PC-9 (cell line): Measurements from ENCODE around the gene ATG9A. TPM values are rescaled to one million over a fixed set of nuclear protein-coding genes. Genes with fewer than 3 reads are reported as not detected.

Source experiments
- BruUV-seq: library from RNA; stranded (reverse); fragments of 400-500 nt; replicated peaks from 2 replicates; lab custom pipeline; 2021; lab: Mats Ljungman, UMichigan
- CTCF ChIA-PET: fragments of 300-600 bp; sonication (Branson Sonifier 250); formaldehyde crosslinking; loops from one replicate; lab custom pipeline; 2022; ENCODE audit warnings: antibody characterized with exemption; lab: Charles Lee
- POLR2A ChIA-PET: fragments of 300-600 bp; sonication (Branson Sonifier 250); formaldehyde crosslinking; loops from one replicate; lab custom pipeline; 2022; ENCODE audit warnings: antibody characterized with exemption; ENCODE audit not compliant: unreplicated experiment; lab: Charles Lee
- DNase-seq, 2 experiments: peaks; one replicate each; pipeline versions ENCODE4 v3.0.0 to v3.0.0-alpha.2; 2015 to 2022; ENCODE audit warnings: mixed read lengths in 1 of 2
- H2AFZ ChIP-seq: fragments of 200-600 bp; sonication (generic); 2 replicates; pipeline ENCODE4 v1.8.1; 2017; ENCODE audit warnings: antibody characterized with exemption
- H3F3A ChIP-seq: fragments of 200-600 bp; sonication (generic); 2 replicates; pipeline ENCODE4 v1.8.1; 2017; ENCODE audit warnings: antibody characterized with exemption, mild to moderate bottlenecking, low read depth; ENCODE audit not compliant: insufficient read depth
- H3K27ac ChIP-seq: fragments of 200-600 bp; sonication (generic); 2 replicates; pipeline ENCODE4 v1.6.1; 2016; ENCODE audit warnings: mixed run types
- H3K27me3 ChIP-seq: fragments of 200-600 bp; sonication (generic); 2 replicates; pipeline ENCODE4 v1.6.1; 2016; ENCODE audit warnings: low read depth, mixed run types; ENCODE audit not compliant: insufficient read depth
- H3K36me3 ChIP-seq: fragments of 200-600 bp; sonication (generic); 2 replicates; pipeline ENCODE4 v1.6.1; 2016; ENCODE audit warnings: low read depth, mixed run types
- H3K4me1 ChIP-seq: fragments of 200-600 bp; sonication (generic); replicated peaks from 2 replicates; pipeline ENCODE4 v1.6.1; 2016; ENCODE audit warnings: mixed run types; ENCODE audit not compliant: insufficient read depth
- H3K4me2 ChIP-seq: fragments of 200-600 bp; sonication (generic); 2 replicates; pipeline ENCODE4 v1.6.1; 2017; ENCODE audit warnings: mixed run types
- H3K4me3 ChIP-seq: fragments of 200-600 bp; sonication (generic); 2 replicates; pipeline ENCODE4 v1.6.1; 2016; ENCODE audit warnings: mixed run types
- H3K79me2 ChIP-seq: fragments of 200-600 bp; sonication (generic); 2 replicates; pipeline ENCODE4 v1.6.1; 2017; ENCODE audit warnings: low read depth, mixed run types
- H3K9me2 ChIP-seq: fragments of 200-600 bp; sonication (generic); 2 replicates; pipeline ENCODE4 v1.8.1; 2017; ENCODE audit warnings: mild to moderate bottlenecking; ENCODE audit not compliant: insufficient read depth
- H3K9me3 ChIP-seq: fragments of 200-600 bp; sonication (generic); 2 replicates; pipeline ENCODE4 v1.8.1; 2016; ENCODE audit warnings: low read depth; ENCODE audit not compliant: insufficient read depth
- H4K20me1 ChIP-seq: fragments of 200-600 bp; sonication (generic); 2 replicates; pipeline ENCODE4 v1.8.1; 2017; ENCODE audit not compliant: insufficient read depth
- CTCF ChIP-seq: fragments of 200-600 bp; sonication (generic); conservative IDR thresholded peaks from 2 replicates; pipeline ENCODE4 v1.6.1; 2017; ENCODE audit warnings: mixed run types, antibody characterized with exemption, mild to moderate bottlenecking, moderate library complexity
- EZH2 ChIP-seq: fragments of 200-600 bp; sonication (generic); IDR thresholded peaks from 2 replicates; pipeline ENCODE4 v1.8.0; 2017; ENCODE audit warnings: antibody characterized with exemption, low read depth
- intact Hi-C: fragments of 100-400 bp; cut with micrococcal nuclease; formaldehyde crosslinking; loops from one replicate; pipeline ENCODE4 v1.10.0; 2022; ENCODE audit not compliant: unreplicated experiment
- total RNA-seq: library from RNA; stranded (reverse); gene quantifications from 2 replicates; pipeline ENCODE4 v1.2.3, GENCODE V29; 2021

ATG9A gene
- total RNA-seq, 1 experiment from 2014 or later = 56.0 TPM

- no peak for TF ChIP-seq EZH2
- TF ChIP-seq CTCF = no peak
- Histone ChIP-seq H3K36me3 (no peaks in the 10 kb centered on the region), H3F3A (no peaks in the 10 kb centered on the region), H3K4me2 (no peak overlapping the region), H3K9me2 (no peaks in the 10 kb centered on the region), H3K9me3 (no peaks in the 10 kb centered on the region), H4K20me1 (no peaks in the 10 kb centered on the region), H3K4me3 (no peak overlapping the region), H2AFZ (no peak overlapping the region), H3K79me2 (no peaks in the 10 kb centered on the region), H3K4me1 (no peaks in the 10 kb centered on the region), H3K27me3 (no peaks in the 10 kb centered on the region), H3K27ac (no peak overlapping the region)
- ChIA-PET CTCF (no interaction called here), POLR2A (no interaction called here)
- DNase-seq = no peak
- intact Hi-C loops = no loop called here
- BruUV-seq = no TSS peak
Observed at GRCh38 chr2:219199470-219200211, 29.8 kb downstream of the ATG9A start.

GRCh38 chr2:219198974-219199373 lies 30.5 kb downstream of the ATG9A start:
- H3K9me3 ChIP-seq = no peaks in the 10 kb centered on the region
- BruUV-seq = no TSS peak
- H3K9me2 ChIP-seq = no peaks in the 10 kb centered on the region
- DNase-seq = no peak
- H3K79me2 ChIP-seq = no peaks in the 10 kb centered on the region
- H3K27me3 ChIP-seq = no peaks in the 10 kb centered on the region
- H3F3A ChIP-seq = no peaks in the 10 kb centered on the region
- TF ChIP-seq EZH2 (no peak), CTCF (no peak)
- H3K27ac ChIP-seq = no peak overlapping the region
- H3K36me3 ChIP-seq = no peaks in the 10 kb centered on the region
- CTCF ChIA-PET = no interaction called here
- no peak overlapping the region for H2AFZ ChIP-seq
- no peak overlapping the region for H3K4me2 ChIP-seq
- intact Hi-C loops = no loop called here
- POLR2A ChIA-PET = no interaction called here
- H3K4me3 ChIP-seq = no peak overlapping the region
- no peaks in the 10 kb centered on the region for H3K4me1 ChIP-seq
- H4K20me1 ChIP-seq = no peaks in the 10 kb centered on the region

GRCh38 chr2:219197388-219197787 lies 32.0 kb downstream of the ATG9A start:
- CTCF ChIA-PET = no interaction called here
- no peaks in the 10 kb centered on the region for H3K27me3 ChIP-seq
- H3K9me2 ChIP-seq = no peaks in the 10 kb centered on the region
- 0 out of 2 replicates have a peak, but pooled peaks cover 5% of the 10 kb centered on the region for H3F3A ChIP-seq
- no peak overlapping the region for H2AFZ ChIP-seq
- H4K20me1 ChIP-seq = no peaks in the 10 kb centered on the region
- no peak for TF ChIP-seq CTCF
- TF ChIP-seq EZH2 = no peak
- BruUV-seq = no TSS peak
- H3K4me2 ChIP-seq = no peak overlapping the region
- H3K4me1 ChIP-seq = no peaks in the 10 kb centered on the region
- H3K27ac ChIP-seq = no peak overlapping the region
- DNase-seq = no peak
- no peaks in the 10 kb centered on the region for H3K36me3 ChIP-seq
- no peak overlapping the region for H3K4me3 ChIP-seq
- intact Hi-C loops = no loop called here
- no peaks in the 10 kb centered on the region for H3K9me3 ChIP-seq
- no peaks in the 10 kb centered on the region for H3K79me2 ChIP-seq
- POLR2A ChIA-PET = interaction anchor here (0.6 kb wide), 1 partner anchor 22 kb away, joined by 4 read pairs; the partner anchor contains the start of gene ABCB6
